ENCODE measurements around the gene ATAD3C.

GRCh38 chr1:1428174-1428573, 21.3 kb upstream of the ATAD3C start:
- TF ChIP-seq POLR2A (IDR thresholded peaks at IDR 0.05) = no peak
- TF ChIP-seq CTCF (IDR thresholded peaks at IDR 0.05) = no peak

All from gastroesophageal sphincter (tissue), 3 donors.